UCSD-AML1 (cell line): ENCODE results near the gene COMMD1.
"Not testable (repeated sequence)": the region's sequence is repeated elsewhere in the genome, so short reads cannot be mapped to it uniquely, and the experiment has no call there.

Experiments used
- DNase-seq: peaks from one replicate; lab custom pipeline; 2025; ENCODE audit not compliant: unreplicated experiment; lab: John Stamatoyannopoulos, UW

Gene COMMD1

DNA sequence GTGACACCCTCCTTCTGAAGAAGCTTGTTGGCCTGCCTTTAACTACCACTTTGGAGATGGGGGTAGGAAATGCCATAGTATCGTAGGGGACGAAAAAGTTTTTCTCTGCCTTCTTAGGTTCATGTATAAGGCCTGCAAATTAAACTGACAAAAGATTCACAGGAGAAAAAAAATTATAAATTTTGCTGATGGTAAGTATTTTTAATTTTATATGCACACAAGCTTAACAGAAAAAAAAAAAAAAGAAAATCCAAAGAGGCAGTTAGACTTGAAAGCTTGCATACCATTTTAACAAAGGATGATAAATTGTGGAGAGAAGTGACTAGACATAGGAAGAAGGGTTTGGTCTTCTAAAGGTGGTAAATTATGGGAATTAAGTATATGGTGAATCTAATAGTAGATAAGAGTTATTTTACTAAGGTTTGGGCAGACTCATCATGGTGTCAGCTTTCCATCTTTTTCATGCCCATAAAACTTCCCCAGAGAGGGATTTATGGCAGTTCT lies 227.9 kb downstream of the COMMD1 start:
- DNase-seq = no peak

DNA sequence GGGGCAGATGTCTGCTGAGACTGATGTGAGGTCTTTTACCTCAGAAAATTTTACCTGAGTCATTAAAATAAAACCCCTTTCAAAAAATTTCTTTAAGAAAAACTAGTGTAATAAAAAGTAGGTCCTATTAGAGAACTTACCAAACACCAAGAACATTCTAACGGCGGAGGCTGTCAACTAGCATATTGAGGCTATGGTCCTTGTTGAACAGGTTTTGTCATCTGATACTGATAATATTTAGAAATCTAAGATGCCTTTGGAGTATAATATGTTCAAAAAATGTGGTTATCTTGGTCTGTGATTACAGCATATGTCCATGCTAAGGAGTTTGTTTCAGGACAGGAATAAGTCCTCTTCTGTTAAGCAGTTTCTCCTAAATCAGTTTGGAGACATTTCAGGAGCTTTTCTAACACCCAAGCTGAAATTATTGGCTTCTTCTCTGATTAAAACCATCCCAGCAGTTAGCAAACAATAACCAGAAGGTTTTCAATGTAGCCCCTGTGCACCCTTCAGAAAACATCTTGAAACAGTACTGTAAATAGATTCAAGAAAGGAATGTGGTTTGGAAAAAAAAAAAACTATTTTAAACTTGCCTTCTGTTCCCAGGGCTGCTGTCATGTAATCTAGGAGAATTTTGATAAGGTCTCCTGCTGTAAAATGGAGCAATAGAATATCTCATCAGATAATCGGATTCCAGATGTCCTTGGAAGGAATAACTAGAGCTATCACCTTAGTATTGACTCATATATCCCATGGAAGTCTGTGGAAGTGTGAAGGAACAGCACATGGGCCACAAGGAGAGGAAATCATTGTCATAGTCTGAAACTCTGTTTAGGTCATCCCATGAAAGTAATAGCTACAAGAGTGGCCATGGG lies 231.7 kb downstream of the COMMD1 start:
- no peak for DNase-seq

DNA sequence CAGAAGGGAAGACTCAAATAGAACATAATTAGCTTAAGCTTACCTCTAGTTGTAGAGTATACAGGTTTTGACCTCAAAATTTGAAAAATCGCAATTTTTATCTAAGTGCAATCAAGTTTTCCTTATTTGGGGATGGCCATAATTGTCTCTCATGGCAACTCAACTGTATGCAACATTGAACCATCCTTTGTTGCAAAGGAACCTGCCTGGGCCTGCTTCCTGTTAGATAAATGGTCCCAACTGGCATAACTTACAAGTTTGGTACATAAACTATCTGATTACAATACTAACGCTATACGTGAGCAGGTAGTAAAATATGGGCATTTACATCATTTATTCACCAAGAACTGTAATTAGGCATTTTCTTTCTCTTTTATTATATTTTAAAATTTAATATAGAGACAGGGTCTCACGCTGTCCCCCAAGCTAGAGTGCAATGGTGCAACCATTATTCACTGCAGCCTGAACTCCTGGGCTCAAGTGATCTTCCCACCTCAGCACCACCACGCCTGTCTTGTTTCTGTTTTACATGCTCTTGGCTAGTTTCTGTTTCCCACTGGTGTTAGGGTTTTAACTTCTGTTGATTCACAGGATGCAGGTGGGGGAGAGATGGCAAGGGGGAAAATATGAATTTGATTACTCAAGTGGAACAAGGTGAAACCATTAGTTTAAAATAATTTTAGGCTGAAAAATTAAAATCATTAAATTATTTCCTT lies 235.1 kb downstream of the COMMD1 start:
- no peak for DNase-seq

DNA sequence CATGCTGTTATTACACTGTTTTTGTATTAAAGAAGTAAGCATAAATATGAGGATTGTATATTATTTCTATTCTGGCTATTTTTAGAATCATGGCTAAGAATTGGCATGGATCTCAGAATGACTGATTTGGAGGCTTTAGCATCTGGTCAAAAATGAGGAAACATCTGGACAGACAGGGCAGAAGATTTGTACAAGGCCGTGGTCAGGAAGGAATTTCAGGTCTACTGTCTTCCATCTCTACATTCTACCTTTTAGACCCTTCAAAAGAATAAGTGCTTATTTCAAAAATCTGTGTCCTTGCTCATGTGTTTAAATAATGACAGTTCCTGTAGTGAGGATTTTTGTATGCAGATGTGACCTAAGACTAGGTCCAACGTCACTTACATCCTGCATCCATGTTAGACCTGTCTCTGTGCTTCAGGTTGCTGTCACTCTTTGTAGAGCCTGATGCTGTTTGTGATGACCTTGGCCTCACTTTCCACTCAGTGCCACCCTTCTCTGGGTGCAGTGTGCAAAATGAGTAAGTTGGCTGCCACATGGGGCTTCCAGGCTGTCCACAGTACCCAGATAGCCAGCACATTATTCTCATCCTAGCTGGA lies 235.8 kb downstream of the COMMD1 start:
- no peak for DNase-seq

DNA sequence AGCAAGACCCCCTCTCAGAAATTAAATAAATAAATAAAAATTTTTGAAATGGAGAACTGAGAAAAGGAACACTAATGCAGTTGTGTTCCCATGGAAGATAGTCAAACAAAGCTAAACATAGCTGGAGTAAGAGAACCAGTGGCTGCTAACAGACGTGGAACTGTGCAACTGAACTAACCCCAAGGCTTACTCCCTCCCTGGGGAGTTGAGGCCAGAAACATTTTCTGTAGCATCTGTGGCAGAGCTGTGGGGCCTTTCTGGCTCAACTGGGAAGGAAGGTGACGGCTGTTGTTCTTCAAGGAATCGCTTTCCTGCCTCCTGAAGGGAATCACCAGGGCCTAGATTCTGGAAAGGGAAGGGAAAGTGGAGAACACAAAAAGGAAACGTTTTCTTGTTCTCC lies 236.6 kb downstream of the COMMD1 start:
- no peak for DNase-seq

DNA sequence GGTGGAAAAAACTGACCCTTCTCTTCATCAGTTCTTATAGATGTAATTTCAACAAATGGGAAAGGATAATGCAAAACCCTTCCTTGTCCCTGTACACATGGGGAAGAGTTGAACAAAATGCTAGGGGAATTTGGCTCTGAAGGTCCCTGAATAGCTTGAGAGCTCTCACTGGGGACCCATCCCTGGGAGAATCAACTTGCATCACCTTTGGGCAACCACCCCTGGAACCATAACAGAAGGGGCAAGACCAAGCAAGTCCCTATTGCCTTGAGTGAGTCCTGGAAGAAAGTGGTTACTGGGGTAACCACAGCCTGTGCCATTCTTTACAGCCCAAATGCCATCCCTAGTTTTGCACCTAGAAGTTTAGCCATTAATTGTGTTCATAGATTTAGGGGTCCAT lies 238.2 kb downstream of the COMMD1 start:
- no peak for DNase-seq

DNA sequence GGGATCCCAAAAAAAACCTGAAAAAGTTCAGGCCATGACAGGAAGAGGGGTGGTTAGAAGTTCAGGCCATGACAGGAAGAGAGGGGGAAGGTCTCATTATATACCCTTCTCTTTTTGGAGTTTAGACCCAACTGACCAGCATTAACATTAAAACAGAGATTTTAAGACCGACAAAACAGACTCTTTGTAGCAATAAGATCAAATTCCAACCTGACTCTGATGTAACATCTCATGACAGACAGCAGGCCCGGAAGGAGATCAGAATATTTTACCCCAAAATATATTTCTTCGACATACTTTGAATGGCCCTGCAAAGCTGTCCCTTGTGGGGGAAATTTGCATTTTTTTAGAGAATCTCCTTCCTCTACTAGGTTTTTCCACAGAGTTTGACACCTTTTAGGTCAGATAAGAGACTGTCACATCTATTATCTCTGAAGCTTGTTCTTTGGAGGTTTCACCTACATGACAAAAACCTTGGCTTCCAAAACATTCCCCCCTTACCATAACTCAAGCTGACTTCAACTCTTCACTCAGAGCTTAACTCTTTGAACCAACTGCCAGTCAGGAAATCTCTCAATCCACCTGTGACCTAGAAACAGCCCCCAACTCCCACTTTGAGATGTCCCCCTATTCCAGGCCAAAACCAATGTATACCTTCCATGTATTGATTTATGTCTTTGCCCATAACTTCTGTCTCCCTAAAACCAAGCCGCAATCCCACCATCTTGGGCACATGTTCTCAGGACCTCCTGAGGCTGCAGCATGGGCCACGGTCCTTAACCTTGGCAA lies 239.4 kb downstream of the COMMD1 start:
- DNase-seq = no peak

DNA sequence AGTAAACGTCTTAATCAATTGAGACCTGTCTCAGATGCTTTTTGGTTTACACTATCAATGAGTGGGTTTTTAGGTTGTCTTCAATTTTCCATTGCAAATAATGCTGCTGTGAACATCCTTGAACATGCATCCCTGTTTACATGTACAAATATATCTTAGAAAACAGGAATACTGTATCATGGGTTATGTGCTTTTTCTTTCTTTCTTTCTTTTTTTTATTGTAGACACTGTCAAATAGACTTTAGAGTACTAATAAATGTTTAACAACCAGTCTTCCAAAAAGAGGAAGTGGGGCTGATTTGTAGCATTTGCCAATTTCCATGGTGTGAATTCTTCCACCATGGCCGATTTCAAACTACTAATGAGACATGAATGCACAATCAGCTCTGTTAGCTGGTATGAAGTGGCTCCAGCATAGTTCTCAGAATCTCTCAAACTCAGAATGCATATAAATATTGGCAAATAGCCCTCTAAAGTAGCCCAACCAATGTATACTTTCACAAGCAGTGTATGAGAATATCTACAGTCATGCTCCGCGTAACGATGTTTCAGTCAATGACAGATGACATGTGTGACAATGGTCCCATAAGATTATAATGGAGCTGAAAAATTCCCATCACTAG lies 240.1 kb downstream of the COMMD1 start:
- DNase-seq = no peak

DNA sequence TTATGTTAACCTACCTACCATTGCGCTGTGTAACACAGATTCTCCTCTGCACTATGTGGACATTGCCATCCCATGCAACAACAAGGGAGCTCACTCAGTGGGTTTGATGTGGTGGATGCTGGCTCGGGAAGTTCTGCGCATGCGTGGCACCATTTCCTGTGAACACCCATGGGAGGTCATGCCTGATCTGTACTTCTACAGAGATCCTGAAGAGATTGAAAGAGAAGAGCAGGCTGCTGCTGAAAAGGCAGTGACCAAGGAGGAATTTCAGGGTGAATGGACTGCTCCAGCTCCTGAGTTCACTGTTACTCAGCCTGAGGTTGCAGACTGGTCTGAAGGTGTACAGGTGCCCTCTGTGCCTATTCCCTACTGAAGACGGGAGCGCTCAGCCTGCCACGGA lies 241.3 kb downstream of the COMMD1 start:
- not testable (repeated sequence) for DNase-seq

DNA sequence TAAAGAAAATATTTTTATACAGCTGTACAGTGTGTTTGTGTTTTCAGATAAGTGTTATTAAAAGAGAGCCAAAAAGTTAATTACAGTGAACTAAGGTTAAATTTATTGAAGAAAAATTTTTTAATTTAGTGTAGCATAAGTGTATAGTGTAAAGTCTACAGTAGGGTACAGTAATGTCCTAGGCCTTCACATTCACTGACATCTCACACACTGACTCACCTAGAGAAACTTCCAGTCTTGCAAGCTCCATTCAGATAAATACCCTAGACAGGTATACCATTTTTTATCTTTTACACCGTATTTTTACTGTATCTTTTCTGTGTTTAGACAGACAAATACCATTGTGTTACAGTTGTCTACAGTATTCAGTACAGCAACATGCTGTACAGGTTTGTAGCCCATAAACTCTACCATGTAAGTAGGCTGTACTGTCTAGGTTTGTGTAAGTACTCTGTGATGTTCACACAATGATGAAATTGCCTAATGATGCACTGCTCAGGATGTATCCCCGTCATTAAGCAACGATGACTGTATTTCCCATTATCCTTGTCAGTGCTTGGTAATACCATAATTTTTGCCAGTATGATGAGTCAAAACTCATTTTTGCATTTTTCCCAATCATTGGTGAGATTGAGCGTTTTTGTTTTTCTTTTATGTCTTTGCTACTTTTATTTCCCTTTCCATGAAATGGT lies 242.3 kb downstream of the COMMD1 start:
- no peak for DNase-seq

DNA sequence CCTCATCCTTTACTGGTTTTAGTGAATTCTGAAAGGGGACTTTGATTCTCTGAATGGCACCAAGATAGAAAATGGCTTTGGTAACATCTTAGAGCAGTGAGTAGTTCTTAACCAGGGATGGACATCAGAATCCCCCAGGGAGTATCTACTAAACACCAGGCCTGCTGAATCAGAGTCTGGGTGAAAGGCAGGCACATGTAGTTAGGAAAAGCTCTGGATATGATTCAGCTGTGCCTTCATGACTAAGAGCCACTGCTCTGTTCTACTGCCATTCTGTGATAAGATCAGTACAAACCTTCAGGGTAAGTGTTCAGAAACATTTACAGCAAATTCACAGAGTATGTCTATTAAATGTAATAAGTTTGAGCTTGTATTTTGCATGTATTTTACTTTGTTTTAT lies 244.2 kb downstream of the COMMD1 start:
- no peak for DNase-seq

DNA sequence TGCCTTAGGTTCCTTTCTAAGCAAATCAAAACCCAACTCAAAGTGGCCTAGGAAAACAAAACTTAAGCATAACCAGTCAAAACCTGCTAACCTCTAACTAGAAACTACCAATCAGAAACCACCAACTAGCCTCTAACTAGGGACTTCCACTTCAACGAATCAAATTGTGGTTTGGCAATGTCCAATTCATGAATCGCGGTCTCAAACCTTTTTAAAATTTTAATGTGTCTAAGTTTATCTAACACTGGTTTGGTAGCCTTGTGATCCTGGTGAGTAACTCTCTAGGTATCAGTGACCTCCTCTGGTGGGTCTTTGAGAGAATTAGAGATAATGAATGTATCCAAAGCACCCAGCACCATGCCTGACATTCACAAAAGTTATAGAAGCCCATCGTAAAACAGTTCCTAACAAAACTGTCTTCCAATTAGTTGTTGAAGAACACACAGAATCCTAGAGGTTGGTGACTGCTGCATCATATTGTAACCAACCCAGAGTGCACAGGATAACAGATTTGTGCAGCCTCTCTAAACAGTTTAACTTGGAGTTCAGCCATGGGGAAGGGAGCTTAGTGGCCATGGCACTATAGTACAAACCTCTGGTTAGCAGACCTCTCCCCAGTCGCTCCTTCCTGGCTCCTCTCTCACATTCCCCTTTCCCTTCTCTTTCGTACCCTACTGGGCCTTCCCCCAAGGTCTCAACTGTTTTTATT lies 245.3 kb downstream of the COMMD1 start:
- DNase-seq = no peak

DNA sequence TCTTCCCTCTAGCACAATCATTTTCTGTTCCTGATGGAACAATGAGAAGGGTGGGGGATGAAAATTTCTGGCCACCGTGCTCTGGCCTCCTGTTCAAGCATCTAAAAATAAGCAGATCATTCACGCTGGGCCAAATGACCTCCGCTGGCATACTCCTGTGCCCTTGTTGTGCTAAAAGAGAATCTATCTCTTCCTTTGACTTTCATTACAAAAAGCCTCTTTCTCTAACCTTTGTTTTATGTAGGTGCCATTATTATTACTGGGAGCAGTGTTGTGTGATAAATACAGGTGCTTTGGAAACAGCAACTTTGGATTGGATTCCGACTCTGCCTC lies 245.8 kb downstream of the COMMD1 start:
- no peak for DNase-seq

DNA sequence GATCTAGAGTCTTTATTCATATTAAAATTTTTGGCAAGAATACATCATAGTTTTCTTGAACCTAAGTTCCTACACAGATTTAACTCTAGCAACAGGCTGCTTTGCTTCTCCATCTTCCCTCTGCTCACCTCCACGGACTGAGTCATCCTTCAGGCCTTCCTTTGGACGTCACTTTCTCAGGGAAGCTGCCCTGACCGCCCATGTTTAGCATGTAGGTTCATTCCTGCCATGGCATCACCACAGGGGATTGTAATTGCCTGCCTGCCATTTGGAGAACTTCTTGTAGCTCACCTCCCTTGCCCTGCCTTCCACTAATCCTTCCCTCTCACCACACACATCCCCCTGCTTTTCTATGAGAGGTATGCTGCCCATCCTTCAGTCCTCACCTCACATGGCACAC lies 246.5 kb downstream of the COMMD1 start:
- no peak for DNase-seq

DNA sequence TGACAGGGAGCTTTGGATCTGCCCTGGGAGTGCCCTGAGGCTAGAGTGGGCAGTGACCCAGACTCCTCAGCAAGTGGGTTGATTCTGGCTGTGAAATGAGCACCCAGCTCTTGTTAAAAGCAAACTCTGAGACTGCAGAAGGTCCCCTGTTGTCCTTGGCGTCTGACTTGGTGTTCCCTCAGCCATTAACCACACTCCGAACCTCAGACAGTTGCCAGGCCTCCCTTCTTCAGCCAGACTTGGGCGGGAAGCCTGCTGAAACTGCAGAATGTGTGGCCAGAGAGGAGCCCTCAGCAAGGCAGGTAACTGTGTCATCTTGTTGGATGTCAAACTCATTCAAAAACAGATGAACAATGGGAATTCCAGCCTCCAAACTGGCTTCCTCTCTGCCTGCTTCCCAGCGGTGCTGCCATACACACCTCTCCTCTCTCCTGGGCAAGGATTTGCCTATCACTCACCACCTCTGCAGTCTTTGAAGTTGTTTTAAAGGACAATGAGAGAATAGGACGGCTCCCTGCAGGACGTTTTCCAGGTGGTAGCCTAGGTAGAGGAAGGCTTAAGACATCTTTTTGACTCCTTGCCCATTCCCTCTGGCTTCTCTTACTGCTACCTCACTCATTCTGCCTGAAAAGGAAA lies 251.5 kb downstream of the COMMD1 start:
- no peak for DNase-seq

DNA sequence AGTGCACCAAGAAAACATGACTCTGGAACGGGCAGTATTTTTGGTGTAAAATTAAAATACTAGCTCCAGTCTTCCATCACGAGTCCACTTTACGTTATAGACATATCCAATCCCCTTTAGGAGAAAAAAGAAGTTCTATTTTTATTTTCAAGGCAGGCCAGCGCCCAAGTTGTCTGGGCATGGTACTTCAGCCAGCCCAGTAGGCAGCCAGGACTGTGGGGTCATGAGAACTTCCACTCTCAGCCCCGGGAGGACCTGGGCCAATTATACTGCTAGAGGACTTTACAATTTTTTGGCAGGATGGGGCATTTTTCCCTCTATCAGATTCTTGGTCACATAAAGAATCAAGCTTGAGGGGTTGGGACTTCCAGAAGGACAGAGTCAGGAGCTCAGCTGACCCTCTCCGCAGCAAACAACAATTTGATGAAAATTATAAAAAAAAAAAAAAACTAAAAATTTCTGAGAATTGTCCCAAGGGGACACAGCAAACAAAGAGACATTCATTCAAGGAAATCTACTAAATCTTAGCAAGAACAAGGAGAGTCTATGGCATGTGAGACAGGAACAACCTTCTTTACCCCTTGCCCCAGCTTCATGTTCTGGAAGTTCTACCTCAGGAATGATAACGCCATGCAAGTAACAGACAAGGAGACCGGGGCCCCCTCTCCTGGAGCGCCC lies 253.1 kb downstream of the COMMD1 start:
- no peak for DNase-seq

DNA sequence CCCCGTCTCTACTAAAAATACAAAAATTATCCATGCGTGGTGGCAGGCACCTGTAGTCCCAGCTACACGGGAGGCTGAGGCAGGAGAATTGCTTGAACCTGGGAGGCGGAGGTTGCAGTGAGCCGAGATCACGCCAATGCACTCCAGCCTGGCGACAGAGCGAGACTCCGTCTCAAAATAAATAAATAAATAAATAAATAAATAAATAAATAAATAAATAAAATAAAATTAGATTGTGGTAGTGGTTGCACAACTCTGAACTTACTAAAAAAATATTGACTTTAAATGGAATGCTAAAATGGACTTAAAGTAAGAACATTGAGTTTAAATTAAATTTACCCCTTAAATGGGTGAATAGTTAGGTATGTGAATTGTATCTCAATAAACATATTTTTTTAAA lies 255.2 kb downstream of the COMMD1 start:
- not testable (repeated sequence) for DNase-seq

DNA sequence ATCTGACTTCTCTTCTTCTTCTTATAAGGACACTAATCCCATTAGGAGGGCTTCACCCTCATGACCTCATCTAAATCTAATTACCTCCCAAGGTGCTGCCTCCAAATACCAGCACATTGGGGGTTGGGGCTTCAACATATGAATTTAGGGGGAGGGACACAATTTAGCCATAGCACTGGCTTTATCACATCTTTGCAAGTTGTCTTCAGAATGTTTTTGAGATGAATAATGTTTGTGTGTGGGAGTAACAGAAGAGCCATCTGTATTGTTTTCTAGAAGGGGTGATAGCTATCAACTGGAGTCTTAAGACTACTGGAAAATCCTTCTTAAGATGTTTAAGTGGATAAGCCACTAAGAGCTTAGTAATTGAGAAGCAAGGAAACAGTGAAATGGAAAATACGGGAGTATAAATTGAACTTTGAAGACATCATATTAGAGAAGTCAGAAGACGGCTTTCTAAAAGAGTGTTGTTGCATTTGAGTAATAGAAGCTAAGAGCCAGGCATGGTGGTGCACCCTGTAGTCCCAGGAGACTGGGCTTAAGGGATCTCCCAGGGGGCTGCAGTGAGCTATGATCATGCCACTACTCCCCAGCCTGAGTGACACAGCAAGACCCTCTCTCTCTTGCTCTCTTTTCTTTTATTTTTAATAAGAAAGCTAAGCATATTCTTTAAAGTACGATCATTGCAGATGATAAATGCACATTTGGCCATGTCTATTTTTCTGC lies 257.8 kb downstream of the COMMD1 start:
- DNase-seq = no peak
